ENCODE data around the gene C6orf89.

- TF ChIP-seq CTCF (IDR thresholded peaks at IDR 0.05) (peak in 3 of 6 experiments; percentile 26 to 41 (median 27)), POLR2A (IDR thresholded peaks at IDR 0.05) (no peak)
These were observed 11.9 kb downstream of the C6orf89 start for GRCh38 chr6:36897609-36898008.

All from thyroid gland (tissue), 4 donors.